H1 (cell line): ENCODE measurements around the gene JAK2. TPM values are rescaled to one million over a fixed set of nuclear protein-coding genes. Genes with fewer than 3 reads are reported as not detected.

ENCODE experiments used
- CTCF ChIA-PET: fragments of 300-600 bp; sonication (Branson Sonifier 250); formaldehyde crosslinking; loops from one replicate; lab custom pipeline; 2021; ENCODE audit not compliant: partially characterized antibody; lab: Charles Lee
- POLR2A ChIA-PET: fragments of 300-600 bp; sonication (Branson Sonifier 250); formaldehyde crosslinking; loops from one replicate; lab custom pipeline; 2021; ENCODE audit warnings: inconsistent platforms; ENCODE audit not compliant: partially characterized antibody; lab: Charles Lee
- DNase-seq, 2 experiments: peaks; one replicate each; pipeline versions ENCODE4 v3.0.0 to v3.0.0-alpha.2; 2010 to 2022; ENCODE audit warnings: low spot score in 2 of 2, low read depth in 1 of 2, mixed read lengths in 1 of 2
- FAIRE-seq: peaks from 2 replicates; lab custom pipeline; 2011; peaks lifted over from hg19 to GRCh38; lab: Jason Lieb, UNC
- H2AFZ ChIP-seq: 2 replicates; pipeline ENCODE4 v1.8.1; 2012; ENCODE audit warnings: low read length, inconsistent platforms
- H2AK5ac ChIP-seq: 2 replicates; pipeline ENCODE4 v1.6.1; 2013; ENCODE audit warnings: low read depth, low read length
- H2BK120ac ChIP-seq: replicated peaks from 2 replicates; pipeline ENCODE3; 2013; ENCODE audit warnings: low read depth, low read length, inconsistent platforms
- H2BK12ac ChIP-seq: 2 replicates; pipeline ENCODE4 v1.6.1; 2013; ENCODE audit warnings: low read depth, low read length
- H2BK15ac ChIP-seq: 2 replicates; pipeline ENCODE4 v1.6.1; 2013; ENCODE audit warnings: low read length
- H2BK20ac ChIP-seq: 2 replicates; pipeline ENCODE4 v1.6.1; 2013; ENCODE audit warnings: low read length
- H2BK5ac ChIP-seq: 2 replicates; pipeline ENCODE4 v1.6.1; 2013; ENCODE audit warnings: low read depth, low read length
- H3K14ac ChIP-seq: 2 replicates; pipeline ENCODE4 v1.6.1; 2013; ENCODE audit warnings: inconsistent platforms; ENCODE audit not compliant: insufficient read length
- H3K18ac ChIP-seq: 2 replicates; pipeline ENCODE4 v1.6.1; 2013; ENCODE audit warnings: low read length; ENCODE audit errors: extremely low read depth
- H3K23ac ChIP-seq: 2 replicates; pipeline ENCODE4 v1.6.1; 2013; ENCODE audit warnings: inconsistent platforms; ENCODE audit not compliant: insufficient read length
- H3K23me2 ChIP-seq: 2 replicates; pipeline ENCODE4 v1.6.1; 2013; ENCODE audit warnings: low read depth, low read length
- H3K27ac ChIP-seq: 2 replicates; pipeline ENCODE4 v1.6.1; 2011; ENCODE audit warnings: low read depth, low read length, inconsistent platforms
- H3K27me3 ChIP-seq, 4 experiments: replicated peaks in 1 of 4; 1 replicate in 1 of 4; 2 replicates in 3 of 4; pipeline versions ENCODE4 v1.6.1 to v1.8.1; 2011 to 2013; ENCODE audit warnings: low read length in 3 of 4, mild to moderate bottlenecking in 3 of 4, inconsistent platforms in 2 of 4, mixed read lengths in 2 of 4, moderate library complexity in 1 of 4; ENCODE audit not compliant: control insufficient read depth in 3 of 4, insufficient read depth in 3 of 4; ENCODE audit errors: extremely low read depth in 1 of 4
- H3K36me3 ChIP-seq, 4 experiments: 2 replicates each; pipeline versions ENCODE4 v1.6.1 to v1.8.1; 2011 to 2013; ENCODE audit warnings: mild to moderate bottlenecking in 4 of 4, low read length in 3 of 4, moderate library complexity in 2 of 4, control low read depth in 1 of 4, inconsistent platforms in 1 of 4; ENCODE audit not compliant: insufficient read depth in 4 of 4, control insufficient read depth in 2 of 4
- H3K4ac ChIP-seq: replicated peaks from 2 replicates; pipeline ENCODE3; 2013; ENCODE audit warnings: low read length, low read depth, mixed read lengths, inconsistent platforms; ENCODE audit not compliant: insufficient read length
- H3K4me1 ChIP-seq, 4 experiments: replicated peaks in 1 of 4; 1 replicate in 1 of 4; 2 replicates in 3 of 4; pipeline versions ENCODE4 v1.6.1 to v1.8.1; 2011 to 2013; ENCODE audit warnings: low read length in 3 of 4, inconsistent platforms in 2 of 4, mixed read lengths in 1 of 4; ENCODE audit not compliant: insufficient read depth in 4 of 4, control insufficient read depth in 3 of 4
- H3K4me2 ChIP-seq, 2 experiments: 2 replicates each; pipeline versions ENCODE4 v1.6.1 to v1.8.1; 2011 to 2013; ENCODE audit warnings: low read depth in 2 of 2, low read length in 2 of 2, control low read depth in 1 of 2, inconsistent platforms in 1 of 2, mild to moderate bottlenecking in 1 of 2; ENCODE audit not compliant: insufficient read depth in 1 of 2
- H3K4me3 ChIP-seq, 4 experiments: fragments of 200-600, 300-600 bp in 1 of 4; sonication (generic), shearing (Covaris generic), sonication (Bioruptor Twin) in 1 of 4; 2 replicates each; pipeline versions ENCODE4 v1.5.1 to v1.8.1; 2011 to 2016; ENCODE audit warnings: low read length in 4 of 4, low read depth in 3 of 4, control low read depth in 2 of 4, inconsistent platforms in 2 of 4, mild to moderate bottlenecking in 2 of 4, mixed read lengths in 1 of 4, moderate library complexity in 1 of 4; ENCODE audit not compliant: insufficient read depth in 2 of 4; ENCODE audit errors: extremely low read depth in 1 of 4
- H3K56ac ChIP-seq: replicated peaks from 2 replicates; pipeline ENCODE3; 2013; ENCODE audit warnings: low read depth, mild to moderate bottlenecking, mixed read lengths, low read length, inconsistent platforms; ENCODE audit not compliant: insufficient read length
- H3K79me1 ChIP-seq: 2 replicates; pipeline ENCODE4 v1.6.1; 2013; ENCODE audit warnings: low read depth, low read length, control low read depth
- H3K79me2 ChIP-seq, 2 experiments: 2 replicates each; pipeline versions ENCODE4 v1.6.1 to v1.8.1; 2012 to 2013; ENCODE audit warnings: low read length in 2 of 2, mild to moderate bottlenecking in 2 of 2, inconsistent platforms in 1 of 2; ENCODE audit not compliant: insufficient read depth in 2 of 2, control insufficient read depth in 1 of 2
- H3K9ac ChIP-seq, 4 experiments: replicated peaks in 1 of 4; 1 replicate in 1 of 4; 2 replicates in 3 of 4; pipeline versions ENCODE4 v1.6.1 to v1.8.1; 2011 to 2013; ENCODE audit warnings: low read depth in 3 of 4, low read length in 3 of 4, control low read depth in 2 of 4, mild to moderate bottlenecking in 2 of 4, moderate library complexity in 2 of 4, inconsistent platforms in 1 of 4; ENCODE audit errors: extremely low read depth in 1 of 4
- H3K9me3 ChIP-seq, 2 experiments: 2 replicates each; pipeline versions ENCODE4 v1.6.1 to v1.8.1; 2012 to 2013; ENCODE audit warnings: mild to moderate bottlenecking in 2 of 2, moderate library complexity in 2 of 2, control low read depth in 1 of 2, inconsistent platforms in 1 of 2, low read depth in 1 of 2, low read length in 1 of 2, mixed read lengths in 1 of 2; ENCODE audit not compliant: insufficient read depth in 2 of 2
- H4K20me1 ChIP-seq, 2 experiments: replicated peaks in 1 of 2; 2 replicates each; pipeline versions ENCODE3 to v1.8.1; 2011 to 2013; ENCODE audit warnings: inconsistent platforms in 2 of 2, low read length in 2 of 2, mild to moderate bottlenecking in 1 of 2; ENCODE audit not compliant: insufficient read depth in 2 of 2, control insufficient read depth in 1 of 2
- H4K5ac ChIP-seq: 2 replicates; pipeline ENCODE4 v1.6.1; 2013; ENCODE audit warnings: low read length, low read depth, mixed read lengths, inconsistent platforms; ENCODE audit not compliant: insufficient read length
- H4K8ac ChIP-seq: 2 replicates; pipeline ENCODE4 v1.8.0; 2013; ENCODE audit warnings: mild to moderate bottlenecking, moderate library complexity, low read length, inconsistent platforms; ENCODE audit not compliant: insufficient read depth; ENCODE audit errors: extremely low read depth
- H4K91ac ChIP-seq: replicated peaks from 2 replicates; pipeline ENCODE3; 2013; ENCODE audit warnings: low read length, mixed read lengths, inconsistent platforms; ENCODE audit not compliant: insufficient read length
- BCL11A ChIP-seq, 2 experiments: IDR thresholded peaks; one replicate each; pipeline ENCODE4 v1.6.1; 2011; ENCODE audit warnings: low read depth in 2 of 2, low read length in 2 of 2, mild to moderate bottlenecking in 2 of 2
- CHD2 ChIP-seq: IDR thresholded peaks from 2 replicates; pipeline ENCODE4 v1.6.1; 2012; ENCODE audit warnings: low read length, improper control_type of control experiment
- CREB1 ChIP-seq: IDR thresholded peaks from 2 replicates; pipeline ENCODE4 v1.6.1; 2012; ENCODE audit warnings: inconsistent platforms
- CTBP2 ChIP-seq: IDR thresholded peaks from 2 replicates; pipeline ENCODE4 v1.7.0; 2011; ENCODE audit warnings: borderline replicate concordance, mild to moderate bottlenecking, moderate library complexity, mixed read lengths, low read length; ENCODE audit not compliant: insufficient read depth, insufficient read length
- GTF2F1 ChIP-seq: IDR thresholded peaks from 2 replicates; pipeline ENCODE4 v1.6.1; 2012; ENCODE audit warnings: low read depth, low read length, improper control_type of control experiment, borderline replicate concordance
- KDM4A ChIP-seq: IDR thresholded peaks from one replicate; pipeline ENCODE4 v1.7.1; 2012; ENCODE audit warnings: low read depth, mild to moderate bottlenecking, moderate library complexity, low read length, inconsistent platforms; ENCODE audit not compliant: severe bottlenecking
- MAFK ChIP-seq: IDR thresholded peaks from 2 replicates; pipeline ENCODE4 v1.6.1; 2012; ENCODE audit warnings: low read depth, mild to moderate bottlenecking, improper control_type of control experiment, low read length
- POLR2A ChIP-seq, 2 experiments: IDR thresholded peaks; 1 replicate in 1 of 2; 2 replicates in 1 of 2; pipeline ENCODE4 v1.6.1; 2011; ENCODE audit warnings: low read depth in 2 of 2, low read length in 2 of 2, mild to moderate bottlenecking in 2 of 2; ENCODE audit errors: control extremely low read depth in 1 of 2
- POU5F1 ChIP-seq: IDR thresholded peaks from 2 replicates; pipeline ENCODE4 v1.6.1; 2011; ENCODE audit warnings: low read depth, mild to moderate bottlenecking, low read length, moderate library complexity
- SIN3A ChIP-seq, 2 experiments: IDR thresholded peaks in 1 of 2; conservative IDR thresholded peaks in 1 of 2; 2 replicates each; pipeline ENCODE4 v1.6.1; 2011 to 2012; ENCODE audit warnings: low read length in 2 of 2, improper control_type of control experiment in 1 of 2, low read depth in 1 of 2, mild to moderate bottlenecking in 1 of 2
- SP2 ChIP-seq: IDR thresholded peaks from 2 replicates; pipeline ENCODE4 v1.6.1; 2012; ENCODE audit warnings: mild to moderate bottlenecking, low read length, inconsistent platforms
- polyA plus RNA-seq, 7 experiments: library from polyadenylated mRNA; depleted of rRNA in 3 of 7; stranded (reverse) in 5 of 7; unstranded in 2 of 7; fragments of >200 nt in 5 of 7; fragments of 200-250 nt in 2 of 7; gene quantifications; 1 replicate in 5 of 7; 2 replicates in 1 of 7; 4 replicates in 1 of 7; pipeline versions ENCODE4 v1.2.1 to v1.2.3, GENCODE V29; 2011 to 2013; ENCODE audit warnings: missing spikeins in 2 of 7, mixed read lengths in 2 of 7
- total RNA-seq: library from RNA; stranded (reverse); fragmentation: NEBNext Ultra II Directional; extraction: Animal tissue kit (Norgen Biotek cat#: 25700); gene quantifications from 2 replicates; pipeline ENCODE4 v1.2.1, GENCODE V29; 2021

The JAK2 gene
- total and polyA plus RNA-seq, 2 of the 8 experiments (the other 6 are each of a cell fraction or from before 2014, with no cell fraction given): 0.50 to 2.1 TPM

DNA sequence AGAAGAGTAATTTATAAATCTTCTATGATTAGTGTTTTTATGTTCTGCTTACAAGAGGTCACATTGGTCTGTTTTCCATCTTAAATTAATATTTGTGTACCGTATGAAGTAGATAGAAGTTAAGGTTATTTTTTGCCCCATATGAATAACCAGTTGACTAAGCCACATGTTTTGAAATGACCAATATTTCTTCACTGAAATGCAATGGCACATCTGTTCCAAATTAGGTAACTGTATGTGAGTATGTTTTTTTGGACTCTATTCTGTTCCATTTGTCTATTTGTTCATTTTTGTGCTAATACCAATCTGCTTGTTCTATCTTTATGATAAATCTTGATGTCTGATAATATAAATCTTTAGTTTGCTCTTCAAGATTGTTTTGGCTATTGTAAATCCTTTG, 17.7 kb downstream of the JAK2 start (continued):
- TF ChIP-seq GTF2F1 (no peak), CREB1 (no peak)

DNA sequence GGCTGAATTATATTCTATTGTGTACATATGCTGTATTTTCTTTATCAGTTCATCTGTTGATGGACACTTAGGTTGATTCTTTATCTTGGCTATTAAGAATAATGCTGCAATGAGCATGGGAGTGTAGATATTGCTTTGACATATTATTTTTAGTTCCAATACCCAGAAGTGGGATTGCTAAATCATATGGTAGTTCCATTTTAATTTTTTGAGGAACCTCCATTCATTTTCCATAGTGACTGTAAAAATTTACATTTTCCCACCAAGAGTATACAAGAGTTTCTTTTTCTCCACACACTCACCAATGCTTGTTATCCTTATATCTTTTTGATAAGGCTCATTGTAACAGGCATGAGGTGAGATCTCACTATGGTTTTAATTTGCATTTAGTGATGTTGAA, 19.4 kb downstream of the JAK2 start:
- Histone ChIP-seq H3K79me2 (no peaks in the 10 kb centered on the region), H3K9me3 (0 out of 4 replicates have a peak, but pooled peaks cover 0 to 2% of the 10 kb centered on the region in 2 experiments), H4K5ac (no peak overlapping the region), H4K20me1 (no peaks in the 10 kb centered on the region), H3K79me1 (no peaks in the 10 kb centered on the region), H3K9ac (no peak overlapping the region), H2BK15ac (no peak overlapping the region), H2BK20ac (no peak overlapping the region), H2BK5ac (no peak overlapping the region), H3K56ac (no peak overlapping the region), H3K23ac (no peak overlapping the region), H3K14ac (no peak overlapping the region), H2AFZ (no peak overlapping the region)
- DNase-seq: no peak
- POLR2A ChIA-PET: no interaction called here
- CTCF ChIA-PET: no interaction called here
- no peak for TF ChIP-seq BCL11A (IDR thresholded peaks at IDR 0.05; ENCODE audit: low read depth in 2 of 2, low read length in 2 of 2)
- no peak for TF ChIP-seq POLR2A (IDR thresholded peaks at IDR 0.05; ENCODE audit: control extremely low read depth in 1 of 2, low read depth in 2 of 2, low read length in 2 of 2)
- no peak for TF ChIP-seq KDM4A
- TF ChIP-seq POU5F1: no peak
- no peak for TF ChIP-seq MAFK
- no peak for TF ChIP-seq CTBP2
- TF ChIP-seq GTF2F1: no peak
- TF ChIP-seq SIN3A (conservative IDR thresholded peaks at IDR 0.05 in 1 of 2, IDR thresholded peaks at IDR 0.05 in 1 of 2; ENCODE audit: low read depth in 1 of 2, low read length in 2 of 2): no peak
- TF ChIP-seq SP2: no peak
- TF ChIP-seq CHD2: no peak
- TF ChIP-seq, all 59 proteins: peak for 0
- FAIRE-seq: no peak
- Histone ChIP-seq H4K8ac (no peak overlapping the region), H2AK5ac (no peak overlapping the region), H2BK120ac (no peak overlapping the region), H3K4me3 (no peak overlapping the region), H3K23me2 (no peaks in the 10 kb centered on the region), H3K4me1 (no peaks in the 10 kb centered on the region), H3K27ac (no peak overlapping the region), H3K36me3 (no peaks in the 10 kb centered on the region), H3K4me2 (no peak overlapping the region), H2BK12ac (no peak overlapping the region), H4K91ac (no peak overlapping the region), H3K4ac (no peak overlapping the region), H3K27me3 (no peaks in the 10 kb centered on the region), H3K18ac (no peak overlapping the region)
